HG03060 (cell line): ENCODE data around the gene RBPJ.

Experiments
- ATAC-seq: cut with Tn5 transposase; IDR thresholded peaks from one replicate; pipeline ENCODE4 v1.9.1; 2021; ENCODE audit warnings: low read depth, moderate number of reproducible peaks; ENCODE audit not compliant: unreplicated experiment

RBPJ gene

GRCh38 chr4:26476545-26476944 is 155.7 kb downstream of the RBPJ start:
- ATAC-seq = no peak

GRCh38 chr4:26478330-26478729 is 157.5 kb downstream of the RBPJ start:
- no peak for ATAC-seq

GRCh38 chr4:26482508-26483462 is 162.0 kb downstream of the RBPJ start:
- no peak for ATAC-seq

- no peak for ATAC-seq
These were observed 163.3 kb downstream of the RBPJ start for GRCh38 chr4:26484032-26484515.

- no peak for ATAC-seq
These were observed 163.7 kb downstream of the RBPJ start for GRCh38 chr4:26484516-26484915.
